ENCODE results near the gene GGT5.
"Not testable (repeated sequence)": the region's sequence is repeated elsewhere in the genome, so short reads cannot be mapped to it uniquely, and the experiment has no call there.

DNA sequence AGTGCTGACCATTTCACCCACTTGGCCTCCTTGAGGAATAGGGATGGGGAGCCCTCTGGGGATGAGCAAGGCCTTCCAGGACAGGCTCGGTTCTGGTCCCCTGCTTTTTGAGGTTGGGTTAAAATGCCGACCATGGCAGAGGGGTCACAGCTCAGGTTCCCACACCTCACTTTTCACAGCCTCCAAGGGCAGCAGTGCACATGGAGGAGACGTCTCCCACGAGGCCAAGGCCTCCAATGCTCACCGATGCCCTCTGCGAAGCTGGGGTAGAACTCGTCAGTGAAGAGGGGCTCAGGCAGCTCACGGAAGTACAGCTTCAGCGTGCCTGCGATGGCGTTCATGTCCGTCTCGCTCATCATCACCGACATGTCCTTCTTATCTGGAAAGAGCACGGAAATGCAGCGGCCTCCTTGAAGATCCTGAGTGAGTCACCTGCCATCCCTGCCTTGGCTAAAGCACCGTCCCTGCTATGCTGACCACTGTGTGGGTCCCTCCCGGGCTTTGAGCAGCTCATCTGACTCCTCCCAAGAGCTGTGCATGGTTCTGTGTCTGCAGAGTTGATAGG is 17.4 kb upstream of the GGT5 start:
- TF ChIP-seq, protein P1, sequence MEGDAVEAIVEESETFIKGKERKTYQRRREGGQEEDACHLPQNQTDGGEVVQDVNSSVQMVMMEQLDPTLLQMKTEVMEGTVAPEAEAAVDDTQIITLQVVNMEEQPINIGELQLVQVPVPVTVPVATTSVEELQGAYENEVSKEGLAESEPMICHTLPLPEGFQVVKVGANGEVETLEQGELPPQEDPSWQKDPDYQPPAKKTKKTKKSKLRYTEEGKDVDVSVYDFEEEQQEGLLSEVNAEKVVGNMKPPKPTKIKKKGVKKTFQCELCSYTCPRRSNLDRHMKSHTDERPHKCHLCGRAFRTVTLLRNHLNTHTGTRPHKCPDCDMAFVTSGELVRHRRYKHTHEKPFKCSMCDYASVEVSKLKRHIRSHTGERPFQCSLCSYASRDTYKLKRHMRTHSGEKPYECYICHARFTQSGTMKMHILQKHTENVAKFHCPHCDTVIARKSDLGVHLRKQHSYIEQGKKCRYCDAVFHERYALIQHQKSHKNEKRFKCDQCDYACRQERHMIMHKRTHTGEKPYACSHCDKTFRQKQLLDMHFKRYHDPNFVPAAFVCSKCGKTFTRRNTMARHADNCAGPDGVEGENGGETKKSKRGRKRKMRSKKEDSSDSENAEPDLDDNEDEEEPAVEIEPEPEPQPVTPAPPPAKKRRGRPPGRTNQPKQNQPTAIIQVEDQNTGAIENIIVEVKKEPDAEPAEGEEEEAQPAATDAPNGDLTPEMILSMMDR (conservative IDR thresholded peaks at IDR 0.05), result not testable (repeated sequence)
- TF ChIP-seq EZH2 (IDR thresholded peaks at IDR 0.05; ENCODE audit: low read depth), result not testable (repeated sequence)

All from PC-9 (cell line).